HG03342 (cell line): Measurements from ENCODE around the gene ALX3.

Experiments
- ATAC-seq: cut with Tn5 transposase; IDR thresholded peaks from one replicate; pipeline ENCODE4 v1.9.1; 2021; ENCODE audit warnings: mild to moderate bottlenecking, moderate library complexity; ENCODE audit not compliant: unreplicated experiment

The ALX3 gene

DNA sequence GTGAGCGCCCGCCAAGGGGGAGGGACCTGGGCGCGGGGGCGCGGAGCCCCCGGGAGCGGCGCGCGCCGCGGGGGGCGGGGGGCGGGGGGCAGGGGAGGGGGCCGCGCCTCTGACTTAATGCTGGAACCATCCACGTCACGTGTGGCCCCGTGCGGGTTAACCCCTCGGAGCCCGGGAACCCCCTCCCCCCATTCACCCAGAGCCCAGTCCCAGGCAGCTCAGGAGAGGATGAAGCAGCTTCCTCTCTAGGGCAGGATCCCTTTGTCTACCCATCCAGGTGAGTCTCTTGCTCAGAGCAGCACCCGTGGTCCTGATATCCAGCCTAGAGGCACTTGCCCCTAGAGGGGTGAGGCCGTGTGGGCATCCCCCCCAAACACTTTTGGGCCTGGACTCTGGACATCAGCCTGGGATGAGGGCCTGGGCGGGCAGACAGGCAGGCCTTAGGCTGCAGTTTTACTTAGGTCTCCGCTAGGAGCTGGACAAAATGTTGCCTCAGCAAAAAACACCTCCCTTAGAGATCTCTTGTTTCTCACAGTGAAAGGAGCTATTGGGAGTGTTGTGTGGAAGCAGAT is at the start of gene ALX3:
Gene ALX3 (minus strand): TSS at position 2 of the 572 bp plus-strand sequence. CDS start 60 bp downstream, outside the sequence.
- ATAC-seq: no peak

DNA sequence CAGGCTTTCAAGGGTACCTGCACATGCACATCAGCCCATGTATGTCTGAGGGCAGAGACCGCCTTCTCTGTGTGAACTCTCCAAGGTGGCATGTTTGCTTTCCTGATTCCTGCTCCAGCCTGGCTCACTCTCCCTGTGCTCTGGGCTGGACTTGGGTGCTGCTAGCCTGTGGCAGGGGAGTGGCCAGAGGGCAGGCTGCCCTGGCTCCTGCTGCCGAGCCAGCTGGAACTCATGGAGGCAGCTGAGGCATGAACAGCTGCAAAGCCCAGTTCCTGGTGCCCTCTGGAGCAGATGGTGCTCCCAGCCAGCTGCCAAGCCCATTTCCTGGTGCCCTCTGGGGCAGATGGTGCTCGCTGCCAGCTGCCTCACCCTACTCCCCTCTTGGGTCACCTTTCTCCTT is 49.4 kb upstream of the ALX3 start:
- no peak for ATAC-seq

DNA sequence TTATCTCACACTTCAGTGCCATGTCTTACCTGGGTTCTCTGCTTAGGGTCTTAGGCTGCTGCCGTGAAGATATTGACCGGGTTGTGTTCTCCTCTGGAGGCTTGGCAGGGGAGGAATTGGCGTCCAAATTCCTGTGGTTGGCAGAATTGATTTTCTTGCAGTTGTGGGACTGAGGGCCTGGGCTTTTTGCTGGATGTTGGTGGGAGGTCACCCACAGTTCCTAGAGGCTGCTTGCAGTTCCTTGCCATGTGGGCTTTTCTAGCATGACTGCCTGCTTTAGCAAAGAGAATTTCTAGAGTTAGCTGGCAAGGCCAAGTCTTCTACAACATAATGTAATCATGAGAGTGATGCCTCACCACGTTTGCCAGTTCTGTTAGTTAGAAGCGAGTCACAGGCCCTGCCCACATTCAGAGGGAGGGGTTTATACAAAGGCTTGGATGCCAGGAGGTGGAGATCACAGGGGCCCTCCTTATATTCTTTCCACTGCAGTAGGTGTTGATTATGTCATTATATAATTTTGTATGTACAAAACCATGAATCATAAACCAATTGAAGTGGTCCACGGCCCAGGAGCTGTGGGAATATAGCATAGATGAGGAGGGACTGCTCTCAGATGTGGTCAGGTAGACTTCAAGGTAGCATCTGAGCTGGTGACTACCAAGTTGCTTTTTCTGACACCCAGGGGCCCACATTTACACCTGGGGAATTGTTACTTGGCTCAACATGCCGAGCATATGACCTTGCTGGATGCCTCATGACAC is 48.3 kb upstream of the ALX3 start:
- ATAC-seq: no peak

DNA sequence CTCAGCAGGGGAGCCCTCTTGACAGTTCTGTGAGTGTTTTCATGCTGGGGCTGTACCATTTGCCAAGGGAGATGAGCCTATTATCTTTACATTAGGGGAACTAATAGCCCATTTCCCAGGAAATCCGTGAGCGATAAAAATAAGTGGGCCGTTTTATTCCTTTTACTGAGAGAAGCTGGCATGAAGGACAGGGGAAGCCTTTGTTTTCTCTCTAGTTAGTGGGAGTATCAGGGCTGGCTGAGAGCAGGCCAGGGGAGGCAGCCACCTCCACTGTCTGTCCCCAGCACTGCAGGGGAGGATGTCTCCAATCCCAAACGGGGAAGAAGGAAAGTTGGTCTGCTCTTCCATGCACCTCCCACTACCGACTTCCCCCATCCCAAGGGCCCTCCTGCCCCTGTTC is 44.3 kb upstream of the ALX3 start:
- no peak for ATAC-seq

DNA sequence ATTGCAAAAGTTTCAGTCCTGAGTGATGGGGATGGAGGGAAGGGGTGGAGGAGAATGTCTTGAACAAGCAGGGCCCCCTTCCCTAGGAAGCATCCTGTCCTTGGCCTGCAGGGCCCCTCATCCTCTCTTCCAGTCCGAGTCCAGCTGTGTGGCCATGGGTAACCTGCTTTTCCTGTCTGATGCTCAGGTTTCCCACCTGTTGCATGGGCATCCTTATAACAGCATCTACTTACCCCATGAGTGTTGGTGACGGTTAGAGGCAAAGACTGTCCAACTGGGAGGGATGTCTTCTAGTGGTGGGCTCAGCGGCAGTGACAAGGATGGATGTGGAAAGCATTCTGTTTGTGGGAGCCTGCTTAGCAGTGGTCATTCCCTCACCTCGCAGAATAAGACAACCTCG is 43.7 kb upstream of the ALX3 start:
- ATAC-seq: no peak

GRCh38 chr1:110113551-110113950 is 43.1 kb upstream of the ALX3 start:
- no peak for ATAC-seq

- no peak for ATAC-seq
Observed at GRCh38 chr1:110112656-110113055, 42.2 kb upstream of the ALX3 start.

DNA sequence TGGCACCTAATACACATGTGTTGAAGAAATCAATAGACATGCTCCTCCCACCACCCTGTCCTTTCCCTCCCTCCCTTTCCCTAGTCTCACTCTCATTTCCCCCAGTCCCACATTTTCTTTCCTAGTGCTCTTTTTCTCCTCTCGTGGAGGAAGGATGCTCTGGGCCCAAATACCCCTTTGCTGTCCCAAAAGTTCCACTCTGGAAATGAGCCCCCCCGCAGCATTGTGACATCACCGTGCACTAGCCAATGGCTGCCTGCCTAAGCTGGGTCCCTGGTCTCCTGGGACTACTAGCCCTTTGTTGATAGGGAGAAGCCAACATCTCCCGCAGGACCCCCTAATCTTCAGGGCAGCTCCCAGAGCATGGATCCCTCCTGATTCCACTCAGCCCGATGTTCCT is 41.7 kb upstream of the ALX3 start, which contains the start of gene UBL4B:
Gene UBL4B (plus strand): TSS at position 301 of the 400 bp plus-strand sequence. CDS start 92 bp downstream, at position 393.
- ATAC-seq: no peak

GRCh38 chr1:110111081-110111480 is 40.6 kb upstream of the ALX3 start:
- no peak for ATAC-seq

DNA sequence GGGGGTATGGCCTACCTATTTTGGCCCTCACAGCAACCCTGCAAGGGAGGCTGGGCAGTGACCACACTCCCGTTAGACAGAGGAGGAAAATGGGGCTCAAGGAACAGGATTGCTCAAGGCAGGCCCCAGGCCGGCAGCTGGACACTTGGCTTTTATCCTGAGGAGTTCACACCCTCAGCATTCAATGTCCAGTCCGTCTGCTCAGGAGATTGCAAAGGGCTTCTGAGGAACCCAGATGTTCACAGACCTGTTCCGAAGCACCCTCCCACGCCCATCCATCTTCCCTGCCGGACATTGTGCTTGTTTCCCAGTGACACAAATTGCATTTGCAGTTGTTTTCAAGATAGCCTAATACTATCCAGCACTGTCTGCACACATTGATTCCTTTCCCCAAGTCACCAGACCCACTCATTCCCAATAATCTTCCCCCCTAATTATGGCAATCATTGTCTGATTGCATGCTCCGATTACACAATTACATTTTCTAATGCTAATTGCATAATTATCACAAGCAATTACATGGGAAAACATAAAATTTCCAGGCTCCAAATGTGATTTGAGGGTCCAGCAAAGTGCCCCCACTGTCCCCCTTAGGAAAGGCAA is 37.5 kb upstream of the ALX3 start:
- ATAC-seq: no peak

GRCh38 chr1:110106013-110106941 is 35.8 kb upstream of the ALX3 start:
- no peak for ATAC-seq

DNA sequence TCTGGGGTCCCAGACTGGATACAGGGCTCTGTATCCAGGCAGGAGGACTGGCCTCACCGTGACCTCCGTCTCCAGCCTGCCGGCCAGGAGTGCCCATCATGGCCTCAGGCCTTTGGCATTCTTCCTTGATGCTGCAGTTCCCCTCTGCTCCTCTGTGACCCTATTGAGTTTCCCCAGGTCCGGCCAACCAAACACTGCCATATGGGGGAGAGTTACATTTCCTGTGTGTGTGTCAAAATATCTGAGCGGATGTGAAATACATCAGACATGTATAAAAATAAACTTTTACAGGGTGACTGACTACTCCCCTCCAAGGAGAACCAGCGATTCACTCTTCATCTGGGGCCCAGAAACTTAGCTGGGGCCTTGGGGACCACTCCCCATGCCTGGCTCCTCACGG is 31.6 kb upstream of the ALX3 start:
- no peak for ATAC-seq

DNA sequence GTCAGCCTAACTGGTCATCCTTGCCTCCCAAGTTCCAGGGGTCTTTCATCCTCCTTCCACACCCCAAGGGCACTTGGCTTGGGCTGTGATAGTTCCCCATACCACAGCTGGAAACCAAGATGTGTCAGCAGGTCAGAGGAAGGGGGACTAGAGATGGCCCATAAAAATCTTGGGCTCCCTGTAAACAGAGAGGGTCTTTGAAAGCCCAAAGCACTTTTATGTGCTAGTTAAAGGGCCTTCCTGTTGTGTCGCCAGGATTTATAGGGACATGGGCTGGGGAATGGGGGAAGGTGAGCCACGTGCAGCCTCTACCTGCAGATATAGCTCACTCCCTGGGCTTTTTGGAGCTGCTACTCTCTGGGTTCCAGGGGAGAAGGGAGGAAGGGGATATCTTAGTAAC is 29.9 kb upstream of the ALX3 start:
- no peak for ATAC-seq

DNA sequence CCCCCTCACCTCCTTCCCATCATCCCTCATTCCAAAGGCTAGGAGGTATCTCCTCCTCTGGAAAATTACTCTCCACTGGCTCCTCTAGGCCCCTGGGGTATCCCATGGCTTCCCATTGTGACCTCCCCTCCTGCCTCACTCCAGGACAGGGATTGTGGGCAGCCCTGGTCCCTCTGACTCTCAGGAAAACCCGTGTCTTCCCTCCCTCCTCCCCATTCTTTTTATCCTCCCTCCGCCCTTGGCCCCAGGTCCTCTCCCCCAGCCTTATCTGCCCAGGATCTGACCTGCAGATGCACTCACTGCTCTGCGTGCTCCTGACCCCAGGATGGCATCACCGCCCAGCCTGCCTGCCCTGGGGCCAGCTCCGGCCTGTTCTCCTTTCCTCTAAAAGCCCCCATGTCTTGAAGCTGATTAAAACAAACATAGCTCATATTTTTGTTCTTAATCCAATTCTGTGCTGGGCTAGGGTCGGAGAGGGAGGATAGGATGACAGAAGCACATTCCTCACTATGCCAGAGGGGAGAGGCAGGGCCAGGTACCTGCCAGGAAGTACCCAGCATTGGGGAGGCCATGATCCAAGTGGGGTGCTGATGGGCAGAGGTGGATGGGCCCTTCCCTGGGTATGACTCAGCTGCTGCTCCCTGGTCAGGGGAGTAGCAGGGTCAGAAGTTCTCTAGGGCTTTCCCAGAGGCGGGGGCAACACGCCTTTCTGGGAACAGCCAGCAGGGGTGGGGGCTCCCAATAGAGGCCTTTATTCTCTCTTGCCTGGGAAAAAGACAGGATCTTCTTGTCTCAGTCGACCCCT is 28.0 kb upstream of the ALX3 start:
- no peak for ATAC-seq

GRCh38 chr1:110097507-110098221 is 27.2 kb upstream of the ALX3 start:
- no peak for ATAC-seq

DNA sequence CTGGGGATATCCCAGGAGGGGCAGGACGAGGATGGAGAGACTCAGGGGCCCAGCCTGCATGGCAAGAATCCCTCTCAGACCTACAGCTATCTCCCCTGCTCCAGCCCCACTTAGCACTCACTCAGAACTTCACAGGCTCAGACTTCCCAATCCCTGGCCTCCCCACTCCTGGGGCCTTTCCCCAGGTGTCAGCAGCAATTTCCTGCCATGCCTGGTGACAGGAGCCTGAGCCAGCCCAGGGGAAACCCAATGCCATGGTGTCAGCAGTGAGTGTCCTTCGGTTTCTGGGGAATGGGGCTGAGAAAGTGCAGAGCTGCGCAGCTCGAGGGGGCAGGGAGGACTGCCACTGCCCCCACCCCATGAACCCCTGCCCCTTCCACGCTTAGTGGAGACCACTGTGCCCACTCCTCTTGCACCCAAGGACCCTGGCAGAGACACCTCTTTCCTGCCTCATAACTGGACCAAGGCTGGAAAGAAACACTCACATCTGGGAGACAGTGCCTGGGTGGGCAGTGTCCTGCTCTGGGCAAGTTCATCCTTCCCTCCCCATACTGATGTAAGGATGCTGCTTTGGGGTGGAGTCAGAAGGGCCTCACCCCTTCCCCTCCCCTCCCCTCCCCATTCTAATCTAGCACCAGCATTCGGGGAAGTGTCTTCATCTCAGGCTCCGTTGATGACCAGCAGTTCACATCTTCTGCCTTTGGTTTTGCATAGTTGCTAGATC is 24.6 kb upstream of the ALX3 start:
- ATAC-seq: no peak

- no peak for ATAC-seq
Observed at GRCh38 chr1:110092991-110093390, 22.5 kb upstream of the ALX3 start.

DNA sequence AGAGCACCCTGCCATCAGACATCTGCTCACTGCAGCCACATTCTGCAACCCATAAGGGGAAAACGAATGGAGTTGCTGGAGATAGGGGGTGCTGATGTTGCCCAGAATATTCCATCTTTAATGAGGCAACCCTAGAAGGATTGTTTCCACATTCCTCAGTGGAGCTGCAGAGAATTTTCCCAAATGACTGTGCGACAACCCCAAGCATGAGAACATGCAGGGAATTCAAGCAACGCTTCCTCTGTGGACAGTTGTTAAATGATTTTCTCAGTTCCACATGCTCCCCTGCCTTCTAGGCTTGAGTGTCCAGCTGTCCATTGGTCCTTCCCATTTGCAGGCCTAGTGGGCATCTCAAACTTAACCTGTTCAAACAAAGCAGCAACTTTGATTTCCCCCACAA is 21.3 kb upstream of the ALX3 start:
- ATAC-seq: no peak

DNA sequence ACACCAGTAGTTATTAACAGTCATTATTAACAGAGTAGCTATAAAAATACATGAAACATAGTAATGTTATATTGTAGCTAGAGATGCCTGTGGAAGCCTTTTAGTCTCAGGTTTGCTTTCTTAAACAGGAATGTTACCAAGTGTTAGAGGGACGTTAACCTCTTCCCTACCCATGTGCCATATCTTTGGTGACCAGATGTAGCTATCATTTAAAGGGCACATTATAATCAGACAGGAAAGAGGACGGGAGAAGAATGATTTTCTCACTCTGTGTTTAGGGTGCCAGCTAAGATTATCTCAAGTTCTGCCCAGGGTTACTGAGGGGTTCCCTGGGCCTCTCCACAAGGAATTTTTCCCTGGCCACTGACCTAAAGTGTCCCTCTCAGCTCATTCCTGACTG is 20.9 kb upstream of the ALX3 start:
- ATAC-seq: no peak
